GM21529 (cell line): ENCODE results near the gene HEPN1.

Source experiments
- ATAC-seq: cut with Tn5 transposase; IDR thresholded peaks from one replicate; pipeline ENCODE4 v1.9.1; 2021; ENCODE audit not compliant: unreplicated experiment

HEPN1 gene

GRCh38 chr11:124884340-124884739, 34.7 kb upstream of the HEPN1 start:
- ATAC-seq: no peak

DNA sequence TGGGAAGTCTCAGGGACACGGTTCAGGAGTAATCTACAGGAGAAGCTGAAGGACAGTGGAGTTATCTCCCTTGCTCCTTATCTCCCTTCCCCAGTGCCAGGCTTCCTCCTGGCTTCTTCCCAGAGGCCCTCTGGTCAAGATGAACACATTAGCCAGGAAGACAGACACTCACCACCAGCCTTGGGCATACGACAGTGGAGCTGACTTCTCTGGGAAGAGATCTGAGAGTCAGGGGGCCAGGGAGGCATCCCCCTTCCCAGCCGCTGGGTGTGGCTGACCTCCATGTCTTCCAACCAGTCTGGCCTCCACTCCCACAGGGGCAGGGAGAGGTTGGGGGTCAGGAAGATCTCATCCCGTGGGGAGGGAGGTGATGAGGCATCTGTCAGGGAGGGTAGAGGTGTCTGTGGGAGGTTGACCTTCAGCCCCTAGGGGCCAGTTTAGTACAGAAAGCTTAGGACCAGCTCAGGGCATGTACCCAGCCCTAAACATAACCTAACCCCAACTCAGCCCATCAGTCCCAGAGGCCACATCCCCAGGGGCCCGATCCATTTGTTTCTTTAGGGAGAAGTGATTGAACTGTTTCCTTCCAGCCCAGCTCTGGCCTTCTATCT, 34.1 kb upstream of the HEPN1 start:
- ATAC-seq: no peak

DNA sequence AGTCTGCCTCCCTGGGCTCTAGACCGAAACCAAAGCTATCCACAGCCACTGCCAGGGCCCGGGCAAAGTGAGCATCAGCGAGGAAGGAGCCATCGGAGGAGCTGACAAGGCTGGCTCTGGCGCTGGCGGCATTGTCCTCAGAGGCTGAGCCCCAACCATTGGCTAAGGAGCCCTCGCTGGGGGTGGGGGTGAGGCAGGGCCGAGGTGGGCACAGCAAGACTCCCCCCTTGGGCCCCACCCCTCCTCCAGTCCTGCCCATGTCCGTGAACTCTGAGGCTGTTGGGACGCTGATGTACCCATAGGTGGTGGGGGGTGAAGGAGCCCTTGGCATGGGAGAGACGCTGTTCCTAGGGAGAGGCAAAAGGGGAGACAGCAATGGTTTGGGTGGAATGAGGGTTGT, 32.6 kb upstream of the HEPN1 start:
- no peak for ATAC-seq

GRCh38 chr11:124886978-124887666, 31.9 kb upstream of the HEPN1 start:
- ATAC-seq: no peak

- ATAC-seq: no peak
Measured at GRCh38 chr11:124887667-124888013, 31.4 kb upstream of the HEPN1 start.

GRCh38 chr11:124889191-124890091, 29.6 kb upstream of the HEPN1 start:
- no peak for ATAC-seq

- no peak for ATAC-seq
Measured at GRCh38 chr11:124890151-124890550, 28.9 kb upstream of the HEPN1 start.

- no peak for ATAC-seq
Measured at GRCh38 chr11:124890683-124891372, 28.2 kb upstream of the HEPN1 start.

- ATAC-seq: no peak
Measured at GRCh38 chr11:124891373-124891861, 27.6 kb upstream of the HEPN1 start.

GRCh38 chr11:124892146-124892545, 26.9 kb upstream of the HEPN1 start:
- ATAC-seq: no peak

- ATAC-seq: no peak
Measured at GRCh38 chr11:124892750-124893454, 26.1 kb upstream of the HEPN1 start.

GRCh38 chr11:124893781-124894401, 25.2 kb upstream of the HEPN1 start:
- no peak for ATAC-seq

- ATAC-seq: no peak
Measured at GRCh38 chr11:124894606-124895430, 24.2 kb upstream of the HEPN1 start.

GRCh38 chr11:124895471-124895971, 23.5 kb upstream of the HEPN1 start:
- no peak for ATAC-seq

DNA sequence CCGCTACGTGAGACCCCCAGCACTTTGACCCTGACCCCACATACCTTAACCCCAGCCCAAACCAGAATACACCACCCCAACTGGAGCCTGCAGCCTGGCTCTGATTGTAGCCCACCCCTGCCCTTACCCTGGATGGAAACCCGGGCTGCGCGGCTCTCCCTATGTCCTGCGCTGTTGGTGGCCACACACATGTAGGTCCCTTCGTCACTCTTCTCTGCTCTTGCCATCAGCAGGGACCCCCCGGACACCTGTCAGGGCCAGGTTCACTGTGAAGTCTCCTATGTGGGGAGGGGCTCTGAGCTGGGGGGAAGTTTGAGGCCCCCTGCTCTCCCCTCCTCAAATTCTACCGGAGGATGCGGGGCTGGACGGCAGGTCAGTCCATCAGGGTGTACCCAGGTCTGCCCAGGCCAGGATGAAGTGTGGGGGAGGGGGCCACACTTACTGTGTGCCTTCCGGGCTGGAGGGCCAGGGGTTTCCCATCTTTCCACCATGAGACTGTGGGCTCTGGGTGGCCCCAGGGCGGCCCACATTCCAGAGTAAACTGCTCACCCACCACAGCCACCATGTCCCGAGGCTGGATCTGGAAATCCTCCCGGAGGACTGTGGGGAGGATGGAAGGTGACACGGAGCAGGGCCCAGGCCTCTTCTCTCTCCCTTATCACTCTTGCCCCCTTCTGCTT, 22.8 kb upstream of the HEPN1 start:
- ATAC-seq: no peak

GRCh38 chr11:124896821-124897391, 22.1 kb upstream of the HEPN1 start:
- no peak for ATAC-seq

- no peak for ATAC-seq
Measured at GRCh38 chr11:124897674-124898262, 21.3 kb upstream of the HEPN1 start, which contains the start of gene ROBO4. TSS of gene ROBO4 (minus strand) at chr11:124897865. CDS start at chr11:124897795, 70 bp downstream.

GRCh38 chr11:124898263-124898680, 20.8 kb upstream of the HEPN1 start:
- no peak for ATAC-seq
